OCI-M1 (cell line): ENCODE results near the gene ARMS2.

Source experiments
- DNase-seq: peaks from one replicate; lab custom pipeline; 2025; lab: John Stamatoyannopoulos, UW

ARMS2 gene

DNA sequence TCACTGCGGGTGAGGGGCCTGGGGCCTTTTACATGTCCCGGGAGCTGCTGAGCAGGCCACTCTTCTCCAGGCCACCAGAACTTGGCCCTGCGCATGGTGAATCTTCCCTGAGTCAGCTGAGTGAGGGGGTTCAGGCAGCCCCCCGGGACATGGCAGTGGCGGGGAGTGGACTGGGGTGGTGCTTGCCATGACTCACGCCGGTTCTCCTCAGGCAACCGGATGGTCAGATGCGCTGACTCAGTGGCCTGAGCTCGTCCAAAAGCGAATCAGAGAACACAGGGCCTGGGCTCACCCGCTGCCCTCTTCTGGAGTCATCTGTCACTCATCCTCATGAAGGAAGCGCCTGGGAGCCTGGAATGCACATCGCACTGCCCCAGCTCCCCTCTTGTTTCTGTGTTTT is 40.4 kb downstream of the ARMS2 start:
- no peak for DNase-seq

DNA sequence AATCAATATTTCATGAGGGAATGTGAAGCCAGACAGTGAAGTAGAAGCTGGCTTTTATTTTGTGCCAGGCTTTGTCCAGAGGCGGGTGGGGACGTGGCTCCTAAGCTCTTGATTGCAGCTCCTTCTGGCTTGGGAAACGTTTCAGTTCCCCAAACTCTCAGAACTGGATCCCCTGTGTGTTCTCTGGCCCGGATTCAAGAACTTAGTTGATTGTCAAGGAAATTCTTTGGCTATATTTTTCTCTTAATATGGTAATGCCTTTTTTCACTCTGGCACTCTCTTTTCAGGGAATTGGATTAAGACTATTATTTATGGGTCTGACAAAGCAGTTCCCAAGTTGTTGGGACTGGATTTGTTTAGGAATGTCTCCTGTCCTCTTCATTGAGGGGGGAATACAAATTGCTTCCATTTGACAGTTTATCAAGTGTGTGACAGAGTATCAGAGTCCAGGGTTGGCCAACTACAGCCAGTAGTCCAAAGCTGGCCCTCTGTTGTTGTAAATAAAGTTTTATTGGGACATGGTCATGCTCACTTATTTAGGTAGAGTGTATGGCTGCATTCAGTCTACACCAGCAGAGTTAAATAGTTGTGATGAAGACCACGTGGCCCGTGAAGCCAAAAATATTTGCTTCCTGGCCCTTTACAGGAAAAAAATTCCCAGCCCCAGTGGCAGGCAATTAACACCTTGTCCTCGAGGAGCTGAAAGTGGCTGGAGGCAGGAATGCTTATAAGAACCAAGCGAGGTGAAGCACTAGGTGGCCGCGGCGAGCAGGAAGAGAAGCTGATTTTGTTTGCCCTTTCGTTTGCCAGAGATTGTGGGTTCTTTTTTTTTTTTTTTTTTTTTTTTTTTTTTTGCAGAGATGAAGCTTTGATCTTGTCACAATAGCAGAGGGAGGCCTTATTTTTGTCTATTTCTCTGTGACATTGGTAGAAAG is 41.2 kb downstream of the ARMS2 start:
- no peak for DNase-seq

DNA sequence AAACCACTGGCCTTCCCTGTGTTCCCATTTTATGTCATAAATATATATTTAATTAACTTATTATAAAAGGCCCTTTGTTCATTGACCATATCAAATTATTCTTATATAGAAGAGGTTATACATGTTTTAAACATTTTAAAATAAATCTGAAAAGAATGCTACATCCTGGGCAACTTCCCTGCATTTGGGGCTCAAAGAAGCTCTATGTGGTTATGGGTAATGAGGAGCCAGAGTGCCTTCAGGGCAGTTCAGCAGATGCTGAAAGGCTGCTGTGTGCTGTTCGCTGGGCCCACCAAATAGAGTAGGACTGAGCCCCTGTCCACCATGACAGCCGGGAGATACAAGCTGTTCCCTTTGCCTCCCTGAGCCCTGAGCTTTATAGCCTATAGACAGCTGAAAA is 42.8 kb downstream of the ARMS2 start:
- DNase-seq: no peak

DNA sequence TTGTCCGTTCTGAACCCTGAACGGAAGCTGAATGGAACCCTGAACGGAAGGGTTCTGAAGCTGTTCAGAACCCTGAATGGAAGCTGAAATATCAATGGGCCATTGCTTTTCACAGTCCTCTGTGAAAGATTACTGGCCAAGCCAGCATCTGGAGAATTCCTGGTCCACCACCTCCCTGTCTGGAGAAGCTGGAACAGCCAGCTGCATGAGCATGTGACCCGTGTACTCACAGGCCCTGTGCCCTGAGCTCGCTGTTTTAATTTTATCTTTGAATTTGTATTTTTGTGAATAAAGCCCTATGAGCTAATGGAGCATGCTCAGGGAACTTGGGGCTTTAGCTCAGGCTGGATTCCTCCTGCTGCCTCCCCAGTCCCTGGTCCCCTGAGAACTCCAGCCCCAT is 44.1 kb downstream of the ARMS2 start:
- DNase-seq: no peak

DNA sequence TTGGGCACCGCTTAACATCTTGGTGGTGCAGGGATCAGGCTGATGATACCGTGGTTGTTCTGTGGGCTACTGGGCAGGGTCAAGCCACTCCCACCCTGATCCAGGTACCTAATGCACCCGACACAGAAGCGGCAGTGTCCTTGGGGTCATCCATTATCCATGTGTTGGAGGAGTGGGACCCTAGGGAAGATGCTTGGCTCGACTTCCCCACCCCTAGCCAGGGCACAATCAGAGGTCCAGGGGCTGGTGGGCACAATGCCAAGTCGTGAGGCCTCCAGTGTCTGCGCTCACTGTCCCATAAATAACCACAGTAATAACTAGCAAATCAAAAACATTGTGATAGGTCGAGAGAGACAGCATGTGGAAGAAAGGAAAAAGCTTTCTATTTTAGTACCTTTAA is 44.6 kb downstream of the ARMS2 start:
- DNase-seq: no peak

DNA sequence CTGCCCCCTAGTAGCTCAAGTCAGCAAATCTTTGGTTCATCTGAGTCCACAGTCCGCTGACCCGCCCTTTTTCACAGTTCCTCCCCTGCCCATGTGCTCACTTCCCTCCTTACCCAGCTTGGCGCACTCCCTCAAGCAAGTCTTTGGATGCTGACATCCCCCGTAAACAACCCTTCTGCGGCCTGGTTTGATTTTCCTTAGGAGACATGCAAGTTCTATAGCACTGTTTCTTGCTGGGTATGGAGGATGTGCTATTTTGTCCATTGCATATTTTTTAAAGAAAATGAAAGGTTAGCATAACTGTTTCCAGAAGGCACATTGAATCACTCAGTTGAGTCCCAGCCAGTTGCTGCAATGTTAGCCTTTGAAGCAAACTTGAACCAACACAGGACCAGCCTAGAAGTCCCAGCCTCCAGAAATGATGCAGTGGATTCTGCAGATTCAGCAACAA is 45.1 kb downstream of the ARMS2 start:
- no peak for DNase-seq

DNA sequence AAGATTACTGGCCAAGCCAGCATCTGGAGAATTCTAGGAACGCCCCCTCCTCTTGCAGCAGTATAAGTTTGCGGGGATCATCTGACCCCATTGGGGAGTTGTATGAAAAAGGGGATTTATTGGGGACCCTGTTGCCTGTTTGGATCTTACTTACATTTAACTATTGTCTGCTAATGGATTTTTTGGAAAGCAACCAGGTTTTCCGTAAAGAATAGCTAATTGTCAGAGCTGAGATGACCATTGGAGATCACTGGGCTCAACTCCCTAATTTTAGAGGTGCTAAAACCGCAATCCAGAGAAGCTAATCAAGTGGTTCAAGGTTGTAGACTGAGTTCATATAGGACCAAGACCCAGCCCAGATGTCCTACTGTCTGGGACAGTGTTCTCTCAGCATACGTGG is 45.7 kb downstream of the ARMS2 start:
- no peak for DNase-seq

DNA sequence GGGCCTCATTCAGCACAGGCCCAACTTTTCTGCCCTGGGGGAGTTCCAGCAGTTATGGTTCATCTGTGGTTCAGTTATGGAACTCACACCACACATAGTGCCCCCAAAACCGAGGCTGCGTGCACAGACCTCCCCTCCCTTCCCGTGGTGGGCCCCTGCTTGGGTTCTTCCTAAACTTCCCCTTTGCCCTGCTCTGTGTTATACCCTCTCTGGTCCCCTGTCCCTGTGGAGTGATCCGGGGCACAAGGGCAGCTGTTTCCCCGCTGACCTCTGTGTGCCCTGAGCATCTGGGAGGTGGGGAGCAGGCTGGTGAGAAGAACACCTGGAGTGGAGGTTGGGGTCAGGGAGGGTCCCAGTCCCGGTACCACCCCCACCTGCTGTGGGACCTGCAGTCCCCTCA is 46.3 kb downstream of the ARMS2 start:
- DNase-seq: no peak

DNA sequence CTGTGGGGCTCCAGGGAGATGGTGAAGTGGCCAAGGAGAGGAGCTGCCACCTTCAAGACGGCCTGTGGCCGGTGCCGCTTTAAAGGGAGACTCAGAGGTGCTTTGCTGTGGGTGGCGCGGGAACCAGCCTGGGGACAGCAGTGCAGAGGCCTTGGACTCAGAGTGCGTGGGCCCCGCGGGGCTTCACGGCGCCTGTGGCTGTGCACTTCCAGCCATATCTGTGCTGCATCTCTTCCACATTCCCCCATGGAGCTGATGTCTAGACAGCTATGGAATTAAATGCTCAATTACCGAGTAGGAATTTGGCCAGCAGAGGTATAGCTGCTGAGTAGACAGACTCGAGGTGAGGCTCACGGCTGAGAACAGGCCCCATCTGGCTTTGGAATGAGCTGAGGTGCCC is 48.6 kb downstream of the ARMS2 start:
- DNase-seq: no peak

DNA sequence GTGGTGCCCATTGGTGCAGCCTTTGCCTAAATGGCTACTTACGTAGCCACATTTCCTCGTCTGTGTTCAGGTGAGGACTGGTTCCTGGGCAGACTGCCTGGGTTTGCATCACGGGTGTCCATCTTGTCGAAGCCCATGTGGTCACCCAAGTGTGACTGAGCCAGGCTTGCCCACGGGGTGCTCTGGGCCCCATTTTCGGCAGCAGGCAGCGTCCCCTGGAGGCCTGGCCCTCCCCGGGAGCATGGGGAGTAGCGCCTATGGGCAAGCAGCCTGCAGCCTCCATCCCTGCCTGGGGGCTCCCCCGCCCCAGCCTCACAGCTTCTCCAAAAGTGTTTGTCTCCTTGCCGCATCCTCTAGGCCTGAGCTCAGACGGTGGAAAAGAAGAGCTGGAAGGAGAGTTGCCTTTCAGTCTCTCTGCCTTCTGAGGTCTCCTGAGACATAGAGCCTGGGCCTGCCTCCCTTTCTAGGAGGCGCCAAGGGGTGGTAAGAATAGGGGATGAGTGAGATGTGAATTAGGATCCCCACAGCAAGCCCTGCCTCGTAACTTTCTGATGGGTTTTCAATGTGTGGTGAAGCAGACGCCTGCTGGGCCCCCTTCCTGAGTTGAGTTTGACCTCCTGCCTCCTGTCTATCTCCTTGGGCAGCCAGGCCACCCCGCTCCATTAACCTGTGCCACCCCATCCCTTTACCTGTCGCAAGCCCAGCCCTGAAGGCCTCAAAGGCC is 49.6 kb downstream of the ARMS2 start:
- no peak for DNase-seq

DNA sequence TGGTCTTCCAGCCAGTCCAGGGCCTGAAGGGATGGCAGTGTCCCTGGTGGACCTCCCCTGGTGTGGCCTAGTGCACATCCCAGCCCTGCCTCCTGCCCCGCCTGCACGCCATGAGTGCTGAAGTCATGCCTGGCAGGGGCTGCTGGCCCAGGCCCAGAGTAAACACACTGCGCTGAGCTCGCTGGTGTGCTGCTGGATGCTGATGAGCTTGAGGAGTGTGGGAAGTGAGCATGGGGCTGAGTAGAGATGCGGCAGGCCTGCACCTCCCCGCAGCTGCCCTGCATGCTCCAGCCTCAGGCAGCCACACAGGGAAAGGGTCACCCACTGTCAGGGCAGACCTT is 50.1 kb downstream of the ARMS2 start:
- DNase-seq: no peak

DNA sequence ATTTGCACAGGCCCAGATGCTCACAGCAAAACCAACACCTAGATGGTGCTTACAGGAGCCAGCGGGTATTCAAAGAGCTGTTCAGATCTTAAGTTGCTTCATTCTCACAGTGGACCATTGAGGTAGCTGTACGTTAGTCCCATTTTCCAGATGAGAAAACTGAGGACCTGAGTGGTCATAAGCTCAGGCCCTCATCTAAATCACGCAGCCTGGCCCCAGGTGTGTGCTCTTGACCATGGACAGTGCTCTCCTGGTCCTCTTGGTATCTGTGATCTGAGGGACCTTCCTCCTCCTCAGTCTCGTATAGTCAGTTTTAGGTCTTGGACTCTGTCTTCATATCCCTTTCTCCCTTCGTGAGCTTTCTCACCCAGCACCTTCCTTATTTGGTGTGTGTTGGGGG is 50.6 kb downstream of the ARMS2 start:
- no peak for DNase-seq

DNA sequence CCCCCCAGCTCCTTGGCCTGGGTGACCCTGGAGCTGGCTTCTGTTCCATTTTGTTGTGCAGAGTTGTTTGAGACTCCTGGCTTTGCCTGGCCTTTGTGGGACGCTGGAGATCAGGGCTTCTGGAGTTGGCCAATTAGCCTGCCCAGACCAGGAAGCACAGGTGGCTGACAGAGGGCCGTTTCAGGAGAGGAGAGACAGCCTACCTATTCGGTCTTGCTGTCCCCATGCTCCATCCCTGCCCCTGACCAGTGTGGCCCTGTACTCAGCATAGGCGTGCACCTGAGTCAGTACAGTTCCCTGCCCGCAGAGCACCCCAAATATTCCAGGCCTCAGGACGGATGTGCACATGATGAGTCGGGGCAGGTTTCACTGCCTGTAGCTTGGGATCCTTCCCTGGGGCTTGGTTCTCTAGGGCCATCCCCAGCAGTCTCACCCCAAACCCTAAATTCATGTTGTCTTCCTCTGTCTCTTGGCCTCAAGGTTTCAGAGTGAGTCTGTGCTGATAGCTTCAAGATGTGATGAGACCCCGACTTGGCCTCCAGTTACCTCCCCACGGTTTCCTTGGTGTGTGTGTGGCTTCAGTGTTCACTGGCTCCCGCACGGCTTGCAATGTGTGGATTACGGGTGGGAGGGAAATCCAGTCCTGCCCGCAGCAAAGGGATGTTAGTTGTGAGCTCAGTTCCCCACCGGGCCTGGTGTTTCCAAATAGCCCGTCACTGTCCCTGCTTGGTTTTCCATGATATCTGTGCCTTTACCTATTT is 51.6 kb downstream of the ARMS2 start:
- DNase-seq: no peak
